Osteoblast (primary cell): Measurements from ENCODE around the gene WWOX. TPM values are rescaled to one million over a fixed set of nuclear protein-coding genes. Genes with fewer than 3 reads are reported as not detected.

ENCODE experiments used
- DNase-seq: peaks from one replicate; pipeline ENCODE4 v3.0.0; 2011; ENCODE audit warnings: low spot score, mixed read lengths; ENCODE audit not compliant: insufficient read length; ENCODE audit errors: missing footprints
- H2AFZ ChIP-seq: 2 replicates; pipeline ENCODE4 v1.6.0; 2011; ENCODE audit warnings: mild to moderate bottlenecking, low read length
- H3K27ac ChIP-seq: 2 replicates; pipeline ENCODE4 v1.5.1; 2011; ENCODE audit warnings: mild to moderate bottlenecking, low read depth, low read length, moderate library complexity
- H3K27me3 ChIP-seq: 2 replicates; pipeline ENCODE4 v1.6.0; 2012; ENCODE audit warnings: mild to moderate bottlenecking, control low read depth, inconsistent platforms, low read length, moderate library complexity; ENCODE audit not compliant: insufficient read depth
- H3K36me3 ChIP-seq: 2 replicates; pipeline ENCODE4 v1.5.1; 2011; ENCODE audit warnings: mild to moderate bottlenecking, low read length, control low read depth, moderate library complexity; ENCODE audit not compliant: insufficient read depth
- H3K4me1 ChIP-seq: 2 replicates; pipeline ENCODE4 v1.5.1; 2011; ENCODE audit warnings: mild to moderate bottlenecking, low read length, control low read depth, moderate library complexity; ENCODE audit not compliant: insufficient read depth
- H3K4me2 ChIP-seq: 2 replicates; pipeline ENCODE4 v1.6.0; 2011; ENCODE audit warnings: mild to moderate bottlenecking, low read length; ENCODE audit not compliant: insufficient read depth
- H3K4me3 ChIP-seq: fragments of 200-600 bp; sonication (generic); 3 replicates; pipeline ENCODE4 v1.5.1; 2012; ENCODE audit warnings: mild to moderate bottlenecking, low read length, inconsistent platforms; ENCODE audit not compliant: insufficient read depth
- H3K79me2 ChIP-seq: 2 replicates; pipeline ENCODE4 v1.6.0; 2012; ENCODE audit warnings: mild to moderate bottlenecking, low read length, control low read depth, inconsistent platforms; ENCODE audit not compliant: insufficient read depth
- H3K9me3 ChIP-seq: 2 replicates; pipeline ENCODE4 v1.5.1; 2011; ENCODE audit warnings: low read depth, low read length, control low read depth
- H4K20me1 ChIP-seq: 2 replicates; pipeline ENCODE4 v1.6.0; 2012; ENCODE audit warnings: mild to moderate bottlenecking, low read length, control low read depth; ENCODE audit not compliant: insufficient read depth
- CTCF ChIP-seq: IDR thresholded peaks from 2 replicates; pipeline ENCODE4 v1.5.1; 2011; ENCODE audit warnings: mild to moderate bottlenecking, low read depth, low read length, moderate library complexity; ENCODE audit errors: extremely low read depth
- total RNA-seq: library from RNA; depleted of rRNA; stranded (reverse); fragments of >200 nt; gene quantifications from 2 replicates; pipeline ENCODE4 v1.2.3, GENCODE V29; 2012

WWOX gene
- total RNA-seq, 1 donor: 23.9 TPM

- no peak overlapping the region for H3K4me2 ChIP-seq
- no peaks in the 10 kb centered on the region for H3K4me1 ChIP-seq
- TF ChIP-seq CTCF: no peak
- H3K27ac ChIP-seq: no peak overlapping the region
- H3K79me2 ChIP-seq: no peaks in the 10 kb centered on the region
- DNase-seq: no peak
- H4K20me1 ChIP-seq: no peaks in the 10 kb centered on the region
- H3K4me3 ChIP-seq: no peak overlapping the region
- H3K9me3 ChIP-seq: no peaks in the 10 kb centered on the region
- H3K27me3 ChIP-seq: no peaks in the 10 kb centered on the region
- H2AFZ ChIP-seq: no peak overlapping the region
- H3K36me3 ChIP-seq: no peaks in the 10 kb centered on the region
These were observed 507.1 kb downstream of the WWOX start for GRCh38 chr16:78606545-78606944.

- no peak overlapping the region for H3K27ac ChIP-seq
- no peak for DNase-seq
- no peaks in the 10 kb centered on the region for H3K79me2 ChIP-seq
- H4K20me1 ChIP-seq: no peaks in the 10 kb centered on the region
- no peaks in the 10 kb centered on the region for H3K4me1 ChIP-seq
- no peaks in the 10 kb centered on the region for H3K27me3 ChIP-seq
- H3K36me3 ChIP-seq: no peaks in the 10 kb centered on the region
- H3K4me3 ChIP-seq: no peak overlapping the region
- no peak for TF ChIP-seq CTCF
- H2AFZ ChIP-seq: no peak overlapping the region
- no peak overlapping the region for H3K4me2 ChIP-seq
- H3K9me3 ChIP-seq: no peaks in the 10 kb centered on the region
These were observed 507.6 kb downstream of the WWOX start for GRCh38 chr16:78607022-78607421.

- TF ChIP-seq CTCF: no peak
- Histone ChIP-seq H2AFZ (no peak overlapping the region), H3K4me2 (no peak overlapping the region), H3K79me2 (no peaks in the 10 kb centered on the region), H3K27me3 (no peaks in the 10 kb centered on the region), H3K27ac (no peak overlapping the region), H3K4me3 (no peak overlapping the region), H3K9me3 (no peaks in the 10 kb centered on the region), H3K4me1 (no peaks in the 10 kb centered on the region), H3K36me3 (no peaks in the 10 kb centered on the region), H4K20me1 (no peaks in the 10 kb centered on the region)
- no peak for DNase-seq
These were observed 508.0 kb downstream of the WWOX start for GRCh38 chr16:78607465-78607864.

- no peak for TF ChIP-seq CTCF
- no peaks in the 10 kb centered on the region for H3K79me2 ChIP-seq
- H3K4me1 ChIP-seq: no peaks in the 10 kb centered on the region
- H3K36me3 ChIP-seq: no peaks in the 10 kb centered on the region
- DNase-seq: no peak
- no peaks in the 10 kb centered on the region for H4K20me1 ChIP-seq
- no peaks in the 10 kb centered on the region for H3K9me3 ChIP-seq
- H3K4me2 ChIP-seq: no peak overlapping the region
- no peak overlapping the region for H2AFZ ChIP-seq
- H3K27ac ChIP-seq: no peak overlapping the region
- no peaks in the 10 kb centered on the region for H3K27me3 ChIP-seq
- H3K4me3 ChIP-seq: no peak overlapping the region
These were observed 508.9 kb downstream of the WWOX start for GRCh38 chr16:78608305-78608776.
